A549 (cell line): ENCODE data around the gene PTPRK.

Source experiments
- BHLHE40 ChIP-seq: IDR thresholded peaks from 2 replicates; pipeline ENCODE4 v1.6.1; 2012; ENCODE audit warnings: low read depth, low read length, inconsistent platforms
- CHD4 ChIP-seq: fragments of 200-600 bp; sonication (generic); IDR thresholded peaks from 2 replicates; pipeline ENCODE4 v1.6.1; 2016; ENCODE audit warnings: antibody characterized with exemption, mild to moderate bottlenecking, borderline replicate concordance
- CTCF ChIP-seq: fragments of >200 bp; sonication (Bioruptor Twin); formaldehyde crosslinking; IDR thresholded peaks from 3 replicates; pipeline ENCODE4 v1.5.1; 2016
- EP300 ChIP-seq, 2 experiments: fragments of >200 bp; sonication (Bioruptor Twin); formaldehyde crosslinking; IDR thresholded peaks; 2 replicates in 1 of 2; 3 replicates in 1 of 2; pipeline ENCODE4 v1.6.1; 2016 to 2017
- ESRRA ChIP-seq: fragments of 150-350 bp; IDR thresholded peaks from 2 replicates; pipeline ENCODE4 v1.6.1; 2014; ENCODE audit warnings: mild to moderate bottlenecking, low read length, borderline replicate concordance
- HDAC2 ChIP-seq: fragments of 200-600 bp; sonication (generic); IDR thresholded peaks from 2 replicates; pipeline ENCODE4 v1.6.1; 2016
- JUN ChIP-seq, 2 experiments: fragments of >200 bp; sonication (Bioruptor Twin); formaldehyde crosslinking; IDR thresholded peaks; 2 replicates in 1 of 2; 3 replicates in 1 of 2; pipeline ENCODE4 v1.6.1; 2016 to 2017
- PHF8 ChIP-seq: fragments of 200-600 bp; sonication (generic); IDR thresholded peaks from 2 replicates; pipeline ENCODE4 v1.6.1; 2016; ENCODE audit warnings: low read depth, mild to moderate bottlenecking, antibody characterized with exemption, moderate library complexity, borderline replicate concordance
- POLR2A ChIP-seq: IDR thresholded peaks from 2 replicates; pipeline ENCODE4 v1.6.1; 2012; ENCODE audit warnings: mild to moderate bottlenecking, low read length
- REST ChIP-seq: fragments of 200-600 bp; sonication (generic); IDR thresholded peaks from 2 replicates; pipeline ENCODE4 v1.6.1; 2016; ENCODE audit warnings: antibody characterized with exemption, mild to moderate bottlenecking, moderate library complexity
- RFX5 ChIP-seq: fragments of 450-650 bp; IDR thresholded peaks from 2 replicates; pipeline ENCODE4 v1.7.1; 2014; ENCODE audit warnings: antibody characterized with exemption, mild to moderate bottlenecking, moderate library complexity
- TF ChIP-seq, protein P1 (sequence below): fragments of 450-650 bp; IDR thresholded peaks from 2 replicates; pipeline ENCODE4 v1.6.1; 2014; ENCODE audit warnings: antibody characterized with exemption
- TF ChIP-seq, protein P2 (sequence below): fragments of >200 bp; sonication (Bioruptor Twin); formaldehyde crosslinking; IDR thresholded peaks from 2 replicates; pipeline ENCODE4 v1.6.1; 2016

DNA sequence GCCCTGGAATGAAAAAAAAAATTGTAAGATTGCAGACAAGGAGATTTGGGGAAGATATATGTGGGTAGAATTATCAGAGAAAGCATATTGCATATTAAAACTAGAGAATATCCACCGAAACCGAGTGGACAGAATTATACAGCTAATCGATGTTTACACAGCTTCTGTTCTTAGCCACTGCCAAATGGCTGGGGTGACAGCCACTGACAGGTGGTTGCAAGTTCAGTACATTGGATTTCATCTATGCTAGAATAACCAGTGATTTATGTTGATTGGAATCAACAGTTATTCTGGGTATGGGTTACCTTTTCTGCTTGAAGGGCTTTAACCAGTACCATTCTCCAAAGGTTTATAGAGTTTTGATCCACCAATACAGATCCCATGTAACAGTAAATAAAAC lies 571.1 kb downstream of the PTPRK start:
- no peak for TF ChIP-seq CHD4
- TF ChIP-seq EP300 (IDR thresholded peaks at IDR 0.05), result no peak
- no peak for TF ChIP-seq JUN (IDR thresholded peaks at IDR 0.05)
- TF ChIP-seq CTCF, result no peak
- TF ChIP-seq POLR2A, result no peak
- TF ChIP-seq, protein P1, sequence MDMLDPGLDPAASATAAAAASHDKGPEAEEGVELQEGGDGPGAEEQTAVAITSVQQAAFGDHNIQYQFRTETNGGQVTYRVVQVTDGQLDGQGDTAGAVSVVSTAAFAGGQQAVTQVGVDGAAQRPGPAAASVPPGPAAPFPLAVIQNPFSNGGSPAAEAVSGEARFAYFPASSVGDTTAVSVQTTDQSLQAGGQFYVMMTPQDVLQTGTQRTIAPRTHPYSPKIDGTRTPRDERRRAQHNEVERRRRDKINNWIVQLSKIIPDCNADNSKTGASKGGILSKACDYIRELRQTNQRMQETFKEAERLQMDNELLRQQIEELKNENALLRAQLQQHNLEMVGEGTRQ, result no peak
- no peak for TF ChIP-seq BHLHE40
- TF ChIP-seq HDAC2, result no peak
- TF ChIP-seq ESRRA, result no peak
- no peak for TF ChIP-seq PHF8
- no peak for TF ChIP-seq RFX5
- TF ChIP-seq, protein P2, sequence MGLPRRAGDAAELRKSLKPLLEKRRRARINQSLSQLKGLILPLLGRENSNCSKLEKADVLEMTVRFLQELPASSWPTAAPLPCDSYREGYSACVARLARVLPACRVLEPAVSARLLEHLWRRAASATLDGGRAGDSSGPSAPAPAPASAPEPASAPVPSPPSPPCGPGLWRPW, result no peak
- no peak for TF ChIP-seq REST
